ENCODE measurements around the gene KIF27. TPM values are rescaled to one million over a fixed set of nuclear protein-coding genes. Genes with fewer than 3 reads are reported as not detected.

The KIF27 gene
- total and polyA plus RNA-seq, 2 of the 4 experiments (the other 2 are of a cell fraction): 0.60 to 1.6 TPM

DNA sequence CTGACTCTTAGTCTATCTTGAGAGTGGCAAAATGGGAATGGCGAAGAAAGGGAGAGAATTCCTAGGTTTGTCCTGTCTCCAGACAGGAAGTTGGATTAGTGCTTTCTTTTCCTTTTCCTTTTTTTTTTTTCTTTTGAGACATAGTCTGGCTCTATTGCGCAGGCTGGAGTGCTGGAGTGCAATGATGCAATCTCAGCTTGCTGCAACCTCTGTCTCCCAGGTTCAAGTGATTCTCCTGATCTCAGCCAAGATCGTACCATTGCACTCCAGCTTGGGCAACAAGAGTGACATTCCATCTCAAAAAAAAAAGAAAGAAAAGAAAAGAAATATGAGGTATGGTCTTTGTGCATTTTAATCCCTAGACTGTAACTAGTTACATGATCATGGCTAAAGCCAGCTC, 12.6 kb upstream of the KIF27 start:
- Histone ChIP-seq H2AK9ac (replicated peaks; ENCODE audit: low read depth, low read length, poor library complexity) (no peak overlapping the region), H3K79me1 (ENCODE audit: low read depth in 1 of 2, low read length in 2 of 2) (no peaks in the 10 kb centered on the region), H3K9me1 (ENCODE audit: insufficient read depth, low read length) (peaks cover 2% of the 10 kb centered on the region; the same call in 1 of the 2 replicates), H3K27me3 (ENCODE audit: control insufficient read depth, insufficient read depth, low read length) (no peaks in the 10 kb centered on the region), H3K56ac (ENCODE audit: extremely low read depth, insufficient read depth, low read length) (no peak overlapping the region), H3K27ac (ENCODE audit: insufficient read depth, low read length) (peak overlapping the region; percentile 28; the same call in 1 of the 2 replicates), H3K4me3 (ENCODE audit: insufficient read depth, low read depth, low read length) (no peak overlapping the region), H3K14ac (replicated peaks; ENCODE audit: low read depth, low read length) (no peak overlapping the region), H3K36me3 (ENCODE audit: control insufficient read depth, insufficient read depth, low read length) (no peaks in the 10 kb centered on the region), H4K8ac (ENCODE audit: low read depth in 2 of 2, low read length in 2 of 2) (0 out of 4 replicates have a peak overlapping the region, but pooled peaks of 1 of the 2 experiments have one; percentile 15), H2AK5ac (ENCODE audit: low read depth, low read length) (no peak overlapping the region), H2BK20ac (ENCODE audit: low read depth, low read length) (no peak overlapping the region), H4K20me1 (ENCODE audit: insufficient read depth, low read length) (no peaks in the 10 kb centered on the region), H3K4ac (ENCODE audit: low read depth, low read length) (no peak overlapping the region), H3K18ac (ENCODE audit: low read depth, low read length) (peak overlapping the region; percentile 50), H2BK15ac (ENCODE audit: low read depth, low read length) (no peak overlapping the region; the same call in 2 of the 3 replicates), H3K9me3 (ENCODE audit: control insufficient read depth, insufficient read depth, low read length) (no peaks in the 10 kb centered on the region), H4K91ac (ENCODE audit: insufficient read depth, low read depth, low read length) (no peak overlapping the region), H3K4me2 (ENCODE audit: low read depth, low read length) (no peak overlapping the region), H2BK5ac (ENCODE audit: low read depth, low read length, poor library complexity, severe bottlenecking) (no peak overlapping the region), H2BK120ac (ENCODE audit: low read depth, low read length) (no peak overlapping the region), H2AFZ (replicated peaks; ENCODE audit: low read length, poor library complexity) (no peak overlapping the region), H4K5ac (ENCODE audit: low read depth, low read length) (no peak overlapping the region), H3K23ac (ENCODE audit: low read depth, low read length) (no peak overlapping the region), H3K4me1 (ENCODE audit: control insufficient read depth, insufficient read depth, low read length) (peaks cover 5% of the 10 kb centered on the region), H3K9ac (ENCODE audit: low read depth, low read length) (no peak overlapping the region; the same call in 1 of the 2 replicates)
- WGBS, 2 experiments (ENCODE audit: extremely low coverage in 2 of 2, insufficient read length in 1 of 2): no CpG with 5 or more reads among the region's 3 CpGs
- ChIA-PET CTCF (interaction anchor here (0.6 to 3.9 kb wide), 2 partner anchors 295 to 327 kb away, joined by 5 to 25 read pairs; no protein-coding TSS in a partner anchor), POLR2A (ENCODE audit: unreplicated experiment) (no interaction called here)
- intact Hi-C loops (cut with micrococcal nuclease) (loop anchor here (10.0 kb wide), 1 partner anchor 1681 kb away; no protein-coding TSS in a partner anchor), in situ Hi-C loops (cut with MboI; ENCODE audit: low sequenced_read_pairs) (no loop called here), dilution Hi-C loops (cut with HindIII; ENCODE audit: low sequenced_read_pairs, unreplicated experiment) (no loop called here)
- BruUV-seq (replicated peaks): no TSS peak
- ATAC-seq (ENCODE audit: low read depth) (peak; percentile 27; the same call in 1 of the 2 replicates), DNase-seq (peak; percentile 59)
- TF ChIP-seq CEBPB (IDR thresholded peaks at IDR 0.05; ENCODE audit: low read depth, low read length) (peak; percentile 93), RCOR1 (IDR thresholded peaks at IDR 0.05; ENCODE audit: insufficient replicate concordance, low read length) (no peak)
